NCI-H1694 treated with DMSO at 0.1 percent for 48 hours (cell line): ENCODE measurements around the gene CACNA2D4.

Source experiments
- DNase-seq: peaks from one replicate; lab custom pipeline; 2025; lab: John Stamatoyannopoulos, UW

Gene CACNA2D4

DNA sequence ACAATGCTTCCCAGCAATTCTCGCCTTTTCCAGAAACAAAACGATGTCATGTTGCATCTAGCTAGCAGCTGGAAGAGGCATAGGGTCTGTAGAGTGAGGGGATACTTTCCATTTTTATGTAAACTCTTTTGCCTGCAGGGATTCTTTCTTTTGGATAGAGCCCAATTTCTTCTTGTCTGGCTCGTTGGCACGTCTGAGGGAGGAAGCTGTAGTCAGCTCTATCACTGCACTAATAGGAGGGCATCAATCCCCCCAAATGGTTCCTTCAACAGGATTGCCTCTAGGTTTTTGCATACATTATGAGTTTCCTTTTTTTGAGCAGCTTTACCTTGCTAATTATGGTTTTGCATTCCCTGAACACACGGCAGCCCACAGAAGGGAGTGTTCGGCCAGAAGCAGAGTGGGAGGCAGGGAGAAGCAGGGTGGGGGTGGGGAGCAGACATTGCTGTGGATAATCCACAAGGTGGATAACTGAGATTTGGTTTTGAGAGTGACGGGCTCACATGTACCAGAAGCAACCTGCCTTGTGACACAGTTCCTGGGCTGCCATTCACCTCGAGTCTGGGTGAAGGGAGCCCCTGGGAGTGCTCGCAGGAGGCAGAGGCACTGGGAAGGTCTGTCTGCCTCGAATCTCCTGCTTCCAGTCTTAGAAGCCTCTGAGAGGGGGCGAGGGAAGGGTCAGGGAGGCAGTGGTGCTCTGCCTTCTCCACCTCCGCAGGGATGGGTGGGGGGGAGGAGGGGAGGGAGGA, 73.6 kb downstream of the CACNA2D4 start:
- DNase-seq = peak; percentile 39

DNA sequence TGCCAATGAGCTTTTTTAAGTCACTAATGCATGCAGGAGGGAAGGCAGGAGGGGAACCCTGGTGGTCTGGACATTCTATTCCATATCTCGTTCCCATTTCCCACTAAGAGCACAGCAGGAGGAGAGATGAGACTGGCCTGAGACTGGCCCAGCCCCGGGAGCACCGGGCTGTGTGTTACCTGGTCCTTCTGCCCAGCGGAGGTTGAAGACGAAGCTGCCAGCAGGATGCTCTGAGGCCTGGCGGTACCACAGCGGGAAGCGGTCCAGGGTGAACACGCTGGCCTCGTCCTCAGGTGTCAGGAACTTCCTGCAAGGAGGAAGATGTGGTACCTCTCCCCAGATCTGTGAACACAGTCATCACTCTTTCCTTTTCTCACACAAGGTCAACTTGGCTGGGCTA, 74.2 kb downstream of the CACNA2D4 start:
- no peak for DNase-seq

DNA sequence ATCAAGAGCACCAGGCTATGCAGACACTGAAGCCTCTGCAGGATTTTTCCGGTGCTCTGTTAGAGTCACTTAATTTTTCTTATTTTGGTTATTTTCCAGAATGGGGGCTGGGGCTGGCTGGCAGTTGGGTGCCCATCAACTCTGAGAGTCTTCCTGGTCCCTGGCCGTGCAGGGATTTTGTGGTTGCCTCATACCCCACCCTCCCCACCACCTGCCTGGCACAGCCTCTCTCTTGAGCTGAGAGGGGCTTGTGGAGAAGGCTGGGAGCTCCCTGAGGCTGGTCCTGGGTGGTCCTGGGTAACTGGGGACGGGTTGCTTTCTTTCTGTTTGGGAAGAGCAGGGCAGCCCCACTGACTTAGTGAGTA, 74.8 kb downstream of the CACNA2D4 start:
- DNase-seq = no peak

DNA sequence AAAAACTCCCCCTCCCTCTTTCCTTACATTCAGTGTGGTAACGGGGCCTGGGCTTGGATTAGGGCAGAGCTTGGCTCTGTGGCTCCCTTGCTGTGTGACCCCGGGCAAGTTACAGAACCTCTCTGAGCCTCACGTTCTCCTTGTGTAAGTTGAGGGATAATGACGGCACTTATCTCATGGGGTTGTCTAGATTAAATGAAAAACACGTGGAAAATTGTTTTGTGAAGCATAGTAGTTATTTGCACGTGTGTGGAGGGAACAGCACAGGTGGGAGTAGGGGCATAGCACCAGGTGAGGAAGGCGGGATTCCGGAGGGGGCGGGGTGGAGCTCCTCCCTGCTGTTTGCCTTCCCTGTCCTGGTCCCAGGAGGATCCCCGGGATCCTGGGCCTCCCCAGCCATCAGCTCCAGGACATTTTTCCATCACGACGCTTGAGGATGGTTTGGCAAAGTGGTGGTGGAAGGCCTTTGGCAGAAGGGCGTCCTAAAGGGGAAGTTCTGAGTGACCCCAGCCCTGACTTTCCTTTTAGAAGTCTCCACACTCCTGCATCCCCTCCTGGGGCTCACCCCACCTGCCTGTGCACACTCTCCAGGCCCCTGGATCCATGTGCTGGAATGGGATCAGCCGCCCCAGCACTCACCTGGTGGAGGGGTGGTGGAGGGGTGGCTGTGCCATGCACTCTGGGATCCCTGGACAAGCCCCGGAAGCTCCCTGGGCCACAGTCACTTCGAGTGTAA, 75.4 kb downstream of the CACNA2D4 start:
- DNase-seq = no peak

DNA sequence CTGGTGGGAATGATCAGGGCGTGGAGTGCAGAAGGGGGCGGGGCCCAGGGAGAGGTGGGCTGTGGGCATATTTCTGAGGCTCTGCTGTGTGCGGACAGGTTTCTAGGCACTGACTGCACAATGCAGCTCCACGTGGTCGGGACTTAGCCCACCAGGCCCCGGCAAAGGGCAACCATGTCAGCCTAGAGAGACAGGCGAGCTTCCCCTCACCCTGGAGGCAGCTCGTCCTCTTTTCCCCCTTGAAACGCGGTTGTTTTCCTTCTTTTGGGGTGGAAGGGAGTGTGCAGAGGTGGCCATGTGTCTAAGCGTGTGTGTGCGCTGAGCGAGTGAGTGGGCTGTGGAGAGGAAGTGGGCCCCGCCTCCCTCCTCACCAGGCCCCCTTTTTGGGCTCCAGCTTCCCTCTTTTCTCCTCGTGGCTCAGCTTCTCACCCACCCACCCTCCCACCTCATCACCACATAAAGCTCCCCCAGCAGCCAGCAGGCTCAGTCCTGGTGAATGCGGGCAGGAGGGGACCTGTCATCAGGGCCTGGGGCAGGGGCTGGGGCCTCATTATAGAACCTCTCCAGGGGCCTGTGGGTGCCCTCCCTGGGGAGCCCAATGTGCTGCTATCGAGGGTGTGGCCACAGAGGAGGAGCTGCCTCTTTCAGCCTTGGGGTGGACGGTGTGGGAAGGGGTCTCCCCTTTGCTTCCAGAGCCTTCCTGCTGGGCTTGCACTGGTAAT, 76.1 kb downstream of the CACNA2D4 start:
- no peak for DNase-seq

DNA sequence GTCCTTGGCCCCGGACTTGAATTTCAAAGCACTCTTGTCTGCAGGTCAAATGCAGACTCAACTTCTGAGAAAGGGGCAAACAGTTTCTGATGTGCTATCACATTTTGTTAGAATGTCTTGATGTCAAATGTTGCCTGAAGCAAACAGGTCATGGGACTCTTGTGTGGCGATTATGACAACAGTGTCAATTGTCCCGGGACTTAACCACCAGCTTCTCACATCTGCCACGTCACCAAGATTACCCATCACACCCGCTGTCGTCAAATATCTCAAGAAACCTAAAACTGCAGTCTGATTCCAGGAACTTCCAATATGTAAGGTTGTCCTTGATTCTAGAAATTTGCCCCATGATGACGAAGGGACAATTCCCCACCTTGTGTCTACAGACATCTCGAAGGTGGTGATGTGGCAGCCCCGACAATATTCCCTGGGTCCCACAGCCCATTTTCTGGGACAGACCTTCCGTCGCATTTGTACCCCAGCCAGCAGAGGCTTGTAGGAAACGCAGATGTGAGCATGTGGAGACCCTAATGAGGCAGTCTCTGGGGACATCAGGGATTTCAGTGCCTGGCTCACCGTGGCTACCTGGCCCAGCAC, 76.8 kb downstream of the CACNA2D4 start:
- DNase-seq = no peak

DNA sequence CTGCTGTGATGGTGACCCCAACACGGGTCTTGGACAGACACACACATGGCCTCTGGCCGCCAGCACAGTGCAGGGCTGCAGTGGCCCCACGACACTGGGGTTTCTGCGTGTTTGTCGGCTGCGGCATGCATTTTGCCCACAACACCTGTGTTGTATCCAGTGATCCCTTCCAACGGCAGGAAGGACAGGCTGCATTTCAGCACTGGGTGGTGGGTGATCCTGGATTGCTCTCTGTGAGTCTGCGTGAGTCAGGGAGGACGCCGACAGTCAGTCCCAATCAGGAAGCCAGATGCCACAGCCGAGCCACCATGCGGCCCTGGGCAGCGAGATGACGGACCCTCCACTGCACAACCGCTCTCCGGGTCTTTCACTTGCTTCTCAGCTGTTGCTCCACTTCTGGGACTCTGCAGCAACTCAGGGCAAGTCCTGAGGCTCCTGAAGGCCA, 77.4 kb downstream of the CACNA2D4 start:
- no peak for DNase-seq

DNA sequence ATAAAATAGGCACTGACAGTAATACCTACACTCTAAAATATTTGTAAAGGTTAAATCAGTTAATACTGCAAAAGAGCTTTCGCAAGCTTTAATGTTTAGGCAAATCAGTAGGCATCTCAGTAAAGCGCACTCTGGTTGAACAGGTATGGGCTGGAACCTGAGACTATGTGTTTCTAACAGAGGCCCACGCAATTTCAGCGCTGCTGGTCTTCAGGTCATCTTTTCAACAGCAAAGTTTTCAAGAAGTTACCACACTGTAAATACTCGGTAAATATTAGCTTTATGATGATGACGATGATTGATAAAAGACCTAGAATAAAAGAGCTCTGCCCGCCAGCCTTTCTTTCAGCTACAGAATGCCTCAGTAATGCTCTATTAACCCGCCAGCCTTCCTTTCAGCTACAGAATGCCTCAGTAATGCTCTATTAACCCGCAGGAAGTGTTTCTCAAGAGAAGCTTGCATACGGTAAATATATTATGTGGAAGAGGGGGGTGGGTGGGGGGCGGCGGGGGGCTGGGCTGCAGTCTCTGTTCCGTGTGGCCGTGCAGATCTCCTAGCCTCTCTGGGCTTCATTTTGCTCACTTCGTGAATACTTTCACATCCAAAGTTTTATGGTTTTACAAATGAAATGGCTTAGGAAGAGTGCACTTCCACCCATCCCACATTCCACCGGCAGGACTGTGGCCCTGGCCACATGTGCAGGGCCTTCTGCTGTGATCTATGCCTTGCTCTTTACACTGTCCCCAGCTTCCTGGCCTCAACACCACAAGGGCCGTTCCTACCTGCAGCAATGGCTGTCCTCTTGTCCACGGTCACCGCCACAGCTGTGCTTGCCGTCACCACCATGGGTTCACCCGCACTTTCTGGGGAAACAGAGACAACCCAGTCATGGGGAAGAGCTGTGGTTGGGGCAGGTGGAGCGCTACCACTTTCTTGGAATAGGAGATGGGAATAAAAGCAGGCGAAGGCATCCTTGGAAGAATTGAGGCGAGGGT, 78.2 kb downstream of the CACNA2D4 start:
- DNase-seq = no peak

DNA sequence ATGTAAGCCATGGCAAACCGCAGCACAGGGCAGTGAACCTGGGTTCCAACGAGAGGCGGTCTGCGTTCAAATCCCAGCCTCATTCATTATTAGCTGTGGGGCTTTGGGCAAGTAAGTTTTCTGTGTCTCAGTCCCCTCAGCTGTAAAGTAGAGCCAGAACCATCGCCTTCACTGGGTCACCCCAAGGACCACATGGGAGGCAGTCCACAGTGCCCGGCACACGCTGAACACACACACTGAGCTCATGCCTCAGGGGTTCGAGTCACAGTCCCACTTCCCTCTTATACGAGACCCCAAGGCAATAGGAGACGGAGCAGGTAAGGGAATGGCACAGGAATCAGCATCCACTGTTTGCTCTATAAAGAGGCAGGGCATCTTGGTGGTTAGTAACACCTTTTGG, 79.0 kb downstream of the CACNA2D4 start:
- no peak for DNase-seq

DNA sequence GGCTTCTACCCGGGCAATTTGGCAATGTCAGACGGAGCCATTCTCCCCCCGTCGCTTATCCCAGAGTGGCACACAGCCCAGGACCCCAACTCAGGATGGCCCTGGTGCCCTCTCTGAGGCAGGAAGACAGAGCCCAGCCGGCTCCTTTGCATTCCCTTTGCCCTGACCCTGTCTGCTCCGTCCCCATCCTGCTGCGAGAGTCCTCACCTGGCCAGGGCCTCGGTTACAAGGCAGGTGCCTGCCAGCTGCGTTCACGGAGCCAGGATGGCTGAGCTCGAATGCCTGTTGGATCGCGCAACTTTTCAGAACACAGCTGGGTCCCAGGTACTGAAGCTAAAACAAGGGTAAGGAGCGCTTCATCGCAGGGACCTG, 79.5 kb downstream of the CACNA2D4 start:
- no peak for DNase-seq

DNA sequence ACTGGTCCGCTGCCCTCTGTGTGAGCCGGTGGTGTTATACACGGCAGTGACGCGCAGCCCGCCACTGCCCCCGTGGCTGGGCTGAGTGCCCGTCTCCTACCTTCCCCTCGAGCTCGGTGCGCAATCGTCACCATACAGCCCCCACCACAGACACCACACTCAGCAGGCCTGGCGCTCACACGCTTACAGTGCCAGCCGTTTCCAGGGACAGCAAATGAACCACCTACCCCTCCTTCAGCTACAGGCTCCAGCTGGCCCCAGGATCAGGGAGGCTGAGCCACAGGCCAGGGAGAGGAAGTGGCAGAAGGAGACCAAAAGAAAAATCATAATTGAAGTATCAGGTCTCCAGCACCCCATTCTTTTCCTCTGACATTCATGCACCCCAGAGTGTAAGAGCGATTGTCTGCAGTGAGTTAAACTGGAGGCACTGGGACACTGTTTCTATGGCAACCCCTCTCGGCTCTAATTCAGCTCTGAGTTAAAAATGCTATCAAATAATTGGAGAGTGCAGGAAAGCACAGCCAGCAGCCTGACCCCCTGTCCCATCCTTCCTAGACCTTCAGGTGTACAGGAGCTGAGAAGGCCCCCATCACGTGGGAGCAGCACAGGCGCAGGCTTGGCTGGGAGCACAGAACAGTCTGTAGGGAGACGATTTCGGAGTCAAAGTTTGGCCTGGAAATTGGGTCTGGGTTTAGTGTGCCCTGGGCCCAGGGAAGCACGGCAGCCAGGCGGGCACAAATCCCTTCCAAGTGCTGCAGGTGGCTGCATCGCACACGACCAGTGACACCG, 80.1 kb downstream of the CACNA2D4 start:
- peak; percentile 91 for DNase-seq

DNA sequence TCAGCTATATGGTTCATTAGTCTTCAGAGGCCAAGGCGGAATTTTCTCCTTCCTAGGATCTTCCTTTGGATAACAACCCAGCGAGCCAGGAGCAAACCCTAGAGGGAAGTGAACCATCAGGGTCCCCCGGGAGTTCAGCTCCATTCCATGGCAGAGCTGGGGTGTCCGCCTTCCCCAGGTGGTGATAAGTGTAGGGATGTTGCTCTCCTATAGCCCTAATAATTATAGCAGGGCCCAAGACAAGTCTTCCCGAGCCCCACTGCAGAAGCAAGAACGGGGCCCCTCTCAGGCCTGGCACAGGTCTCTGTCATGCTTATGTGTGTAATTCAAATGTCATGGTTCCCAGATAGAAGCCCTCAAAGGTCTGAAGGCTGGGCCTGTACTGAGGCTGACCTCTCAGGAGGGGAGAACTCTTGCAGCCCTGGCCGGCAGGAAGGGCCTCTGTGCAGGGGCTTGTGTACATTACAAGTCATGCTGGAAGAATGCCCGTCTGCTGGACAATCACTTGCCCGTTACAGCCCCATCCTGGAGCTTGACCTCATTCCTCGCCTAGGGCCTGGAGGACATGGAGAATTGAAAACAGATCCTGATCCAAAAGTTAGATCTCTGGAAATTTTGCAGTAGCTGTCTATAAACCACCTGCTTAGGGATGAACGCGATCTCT, 80.8 kb downstream of the CACNA2D4 start:
- DNase-seq = peak; percentile 52

DNA sequence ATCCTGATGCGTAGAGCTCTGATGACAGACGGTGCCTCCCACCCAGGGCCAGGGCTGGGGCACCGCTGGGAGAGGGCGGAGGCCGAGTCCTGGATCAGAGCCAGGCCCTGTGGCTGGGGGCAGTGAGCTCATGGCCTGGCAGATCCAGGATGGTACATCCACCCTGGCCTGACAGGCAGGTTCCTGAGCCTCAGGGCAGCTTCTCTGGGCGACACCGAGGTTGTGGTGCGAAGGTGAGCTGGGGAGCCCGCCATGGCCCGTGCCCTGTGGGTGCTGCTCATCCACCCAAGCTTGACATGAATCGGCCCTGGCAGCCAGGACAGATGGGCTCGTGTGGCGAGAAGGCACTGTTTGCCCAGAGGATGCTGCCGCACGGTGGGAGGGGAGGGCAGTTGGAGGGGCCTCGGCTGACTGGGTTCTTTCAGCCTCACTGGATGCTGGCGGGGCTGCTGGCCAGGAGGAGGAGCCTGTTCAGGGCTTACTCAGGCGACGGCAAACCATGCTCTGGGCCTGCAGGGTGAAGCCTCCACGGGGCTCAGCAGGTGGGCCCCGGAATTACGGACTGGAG, 81.5 kb downstream of the CACNA2D4 start:
- peak; percentile 97 for DNase-seq

DNA sequence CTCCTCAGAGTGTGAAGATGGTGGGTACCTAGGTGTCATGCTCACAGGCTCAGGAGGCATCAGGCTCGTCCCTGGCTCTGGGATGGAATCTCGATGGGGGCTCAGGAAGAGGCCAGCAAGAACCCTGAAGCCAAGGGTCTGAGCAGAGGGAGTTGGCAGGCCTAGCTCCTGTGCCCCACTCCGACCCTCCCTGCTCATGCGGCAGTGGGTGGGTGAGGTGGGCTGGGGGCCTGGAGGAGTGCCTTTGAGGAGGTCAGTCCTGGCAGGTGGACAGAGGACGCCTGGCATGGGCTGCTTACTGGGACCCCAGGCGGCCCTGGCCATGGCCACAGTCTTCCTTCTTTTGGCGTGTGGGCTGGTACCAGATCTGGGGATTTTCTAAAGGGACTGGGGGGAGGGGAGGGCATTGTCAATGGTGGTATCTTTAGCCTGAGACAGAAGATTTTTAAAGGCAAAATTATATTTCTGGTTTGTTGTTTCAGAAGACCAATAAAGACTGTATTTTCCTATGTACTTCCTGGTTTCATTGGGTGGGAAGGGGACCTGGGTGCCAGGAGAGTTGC, 82.1 kb downstream of the CACNA2D4 start:
- DNase-seq = no peak

DNA sequence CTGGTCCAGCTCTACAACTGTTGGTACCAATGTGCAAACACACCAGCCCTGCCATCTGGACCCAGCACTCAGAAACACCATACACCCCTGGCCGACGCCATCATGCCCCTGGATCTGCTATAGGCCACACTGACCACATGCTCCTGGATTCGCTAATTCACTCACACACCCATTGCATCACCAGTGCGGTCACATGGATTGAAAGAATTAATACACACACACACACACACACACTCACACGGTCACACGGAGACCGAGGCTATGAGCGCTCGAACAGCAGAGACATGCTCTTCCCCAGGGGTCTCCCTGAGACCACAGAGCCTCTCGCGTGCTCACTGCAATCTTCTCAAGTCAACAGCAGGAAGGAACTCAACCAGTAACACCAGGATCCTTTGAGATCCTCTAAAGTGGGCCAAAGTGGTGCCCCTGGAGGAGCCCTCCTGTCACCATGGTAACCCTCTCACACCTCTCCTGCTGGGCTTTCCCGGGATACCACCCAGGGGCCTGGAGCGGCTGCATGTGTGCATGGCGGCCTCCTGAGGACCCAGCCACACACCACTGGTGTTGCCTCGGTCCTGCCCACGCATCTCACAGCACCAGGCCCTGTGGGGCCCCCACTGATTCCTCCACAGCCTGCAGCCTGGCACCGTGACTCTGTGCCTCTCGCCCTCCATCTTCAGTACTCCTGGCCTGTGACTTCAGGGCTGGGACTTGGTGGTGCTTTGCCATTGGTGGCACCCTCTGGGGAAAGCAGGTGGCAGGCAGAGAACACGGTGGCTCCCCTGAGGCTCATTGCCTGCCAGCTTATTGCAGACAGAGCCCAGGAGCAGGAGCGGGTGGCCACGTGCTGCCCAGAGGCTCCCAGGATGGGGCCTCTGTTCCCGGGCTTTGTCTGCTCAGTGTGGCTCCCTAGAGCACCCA, 83.0 kb downstream of the CACNA2D4 start:
- peak; percentile 45 for DNase-seq

DNA sequence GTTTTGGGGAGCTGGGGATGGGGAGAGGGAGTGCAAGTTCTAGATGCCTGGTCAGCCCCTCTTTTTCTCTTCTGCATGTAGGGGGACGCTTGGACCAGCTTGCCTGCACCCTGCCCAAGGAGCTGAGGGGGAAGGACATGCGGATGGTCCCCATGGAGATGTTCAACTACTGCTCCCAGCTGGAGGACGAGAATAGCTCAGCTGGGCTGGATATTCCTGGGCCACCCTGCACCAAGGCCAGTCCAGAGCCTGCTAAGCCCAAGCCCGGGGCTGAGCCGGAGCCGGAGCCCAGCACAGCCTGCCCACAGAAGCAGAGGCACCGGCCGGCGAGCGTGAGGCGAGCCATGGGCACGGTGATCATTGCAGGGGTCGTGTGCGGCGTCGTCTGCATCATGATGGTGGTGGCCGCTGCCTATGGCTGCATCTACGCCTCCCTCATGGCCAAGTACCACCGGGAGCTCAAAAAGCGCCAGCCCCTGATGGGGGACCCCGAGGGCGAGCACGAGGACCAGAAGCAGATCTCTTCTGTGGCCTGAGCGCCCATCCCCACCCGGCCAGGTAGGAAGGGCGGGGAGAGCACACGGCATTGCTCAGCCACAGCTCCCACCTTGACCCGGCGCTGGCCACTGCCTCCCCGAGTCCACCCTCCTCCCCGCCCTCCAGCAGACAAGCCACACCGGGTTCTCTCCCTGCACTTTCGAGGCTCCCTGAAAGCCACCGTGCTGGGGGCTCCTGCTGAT, 84.1 kb downstream of the CACNA2D4 start:
- no peak for DNase-seq

DNA sequence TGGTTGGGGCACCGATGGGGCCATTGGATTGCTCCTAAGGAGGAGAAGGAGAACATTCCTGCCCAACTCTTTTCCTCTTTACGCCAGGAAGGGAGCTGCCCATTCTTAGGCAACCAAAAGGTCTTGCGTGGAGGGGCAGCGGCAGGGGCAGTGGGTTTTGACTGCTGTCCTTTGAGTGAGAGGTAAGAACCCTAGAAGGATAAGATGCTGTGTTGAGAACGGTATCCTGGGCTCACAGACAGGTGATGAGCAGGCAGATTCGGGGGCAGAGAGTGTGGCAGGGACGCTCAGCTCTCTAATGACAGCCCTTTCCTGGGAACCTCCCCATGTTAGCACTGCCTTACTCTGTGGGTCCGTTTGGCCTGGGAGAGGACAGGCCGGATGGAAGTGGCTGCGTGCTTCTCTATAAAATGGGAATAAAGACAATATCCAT, 84.8 kb downstream of the CACNA2D4 start:
- no peak for DNase-seq
